ENCODE results near the gene TMEM151A.
A peak's percentile ranks its signal among the peaks of the same experiment; 100 is the strongest.
"Not testable (repeated sequence)": the region's sequence is repeated elsewhere in the genome, so short reads cannot be mapped to it uniquely, and the experiment has no call there.

TMEM151A gene

GRCh38 chr11:66313321-66314185 lies 21.9 kb downstream of the TMEM151A start:
- in situ Hi-C loops (cut with MboI; ENCODE audit: low sequenced_read_pairs): no loop called here
- Histone ChIP-seq H3K4me3 (peak overlapping the region; percentile 7), H3K9me3 (no peaks in the 10 kb centered on the region), H3K27me3 (ENCODE audit: low read depth) (no peaks in the 10 kb centered on the region), H3K4me1 (peaks cover 8% of the 10 kb centered on the region), H3K36me3 (replicated peaks) (no peaks in the 10 kb centered on the region)
- DNase-seq (ENCODE audit: low spot score in 2 of 2): no peak

GRCh38 chr11:66314186-66314501 lies 22.4 kb downstream of the TMEM151A start:
- Histone ChIP-seq H3K36me3 (replicated peaks) (no peaks in the 10 kb centered on the region), H3K27me3 (ENCODE audit: low read depth) (no peaks in the 10 kb centered on the region), H3K4me3 (no peak overlapping the region), H3K4me1 (peaks cover 8% of the 10 kb centered on the region), H3K9me3 (no peaks in the 10 kb centered on the region; the same call in 1 of the 2 replicates)
- DNase-seq (ENCODE audit: low spot score in 2 of 2): no peak
- in situ Hi-C loops (cut with MboI; ENCODE audit: low sequenced_read_pairs): no loop called here

- Histone ChIP-seq H3K4me3 (no peak overlapping the region), H3K36me3 (replicated peaks) (no peaks in the 10 kb centered on the region), H3K4me1 (peaks cover 8% of the 10 kb centered on the region), H3K9me3 (no peaks in the 10 kb centered on the region; the same call in 1 of the 2 replicates), H3K27me3 (ENCODE audit: low read depth) (no peaks in the 10 kb centered on the region)
- in situ Hi-C loops (cut with MboI; ENCODE audit: low sequenced_read_pairs): no loop called here
- no peak for DNase-seq (ENCODE audit: low spot score in 2 of 2)
Measured at GRCh38 chr11:66314561-66315497, 23.1 kb downstream of the TMEM151A start.

- DNase-seq (ENCODE audit: low spot score in 2 of 2): no peak
- Histone ChIP-seq H3K27me3 (ENCODE audit: low read depth) (no peaks in the 10 kb centered on the region), H3K4me1 (peaks cover 8% of the 10 kb centered on the region), H3K9me3 (no peaks in the 10 kb centered on the region; the same call in 1 of the 2 replicates), H3K36me3 (replicated peaks) (no peaks in the 10 kb centered on the region), H3K4me3 (no peak overlapping the region)
- in situ Hi-C loops (cut with MboI; ENCODE audit: low sequenced_read_pairs): no loop called here
Measured at GRCh38 chr11:66315498-66315885, 23.8 kb downstream of the TMEM151A start.

GRCh38 chr11:66315921-66316811 lies 24.5 kb downstream of the TMEM151A start:
- Histone ChIP-seq H3K4me3 (no peak overlapping the region), H3K36me3 (replicated peaks) (no peaks in the 10 kb centered on the region), H3K4me1 (peaks cover 8% of the 10 kb centered on the region), H3K27me3 (ENCODE audit: low read depth) (no peaks in the 10 kb centered on the region), H3K9me3 (no peaks in the 10 kb centered on the region; the same call in 1 of the 2 replicates)
- in situ Hi-C loops (cut with MboI; ENCODE audit: low sequenced_read_pairs): no loop called here
- no peak for DNase-seq (ENCODE audit: low spot score in 2 of 2)

GRCh38 chr11:66316849-66317251 lies 25.2 kb downstream of the TMEM151A start, which contains the start of gene CD248:
Gene CD248 (minus strand): TSS chr11:66317044. CDS start chr11:66317027, 17 bp downstream.
- H3K4me1 ChIP-seq: peaks cover 4% of the 10 kb centered on the region
- in situ Hi-C loops (cut with MboI; ENCODE audit: low sequenced_read_pairs): no loop called here

GRCh38 chr11:66317322-66317722 lies 25.6 kb downstream of the TMEM151A start:
- Histone ChIP-seq H3K9me3 (no peaks in the 10 kb centered on the region; the same call in 1 of the 2 replicates), H3K4me1 (peaks cover 4% of the 10 kb centered on the region), H3K36me3 (replicated peaks) (no peaks in the 10 kb centered on the region), H3K4me3 (no peak overlapping the region), H3K27me3 (ENCODE audit: low read depth) (no peaks in the 10 kb centered on the region)
- in situ Hi-C loops (cut with MboI; ENCODE audit: low sequenced_read_pairs): no loop called here
- no peak for DNase-seq (ENCODE audit: low spot score in 2 of 2)

More at GRCh38 chr11:66316849-66317251, 25.2 kb downstream of the TMEM151A start, which contains the start of gene CD248:
- Histone ChIP-seq H3K36me3 (replicated peaks) (no peaks in the 10 kb centered on the region), H3K9me3 (no peaks in the 10 kb centered on the region; the same call in 1 of the 2 replicates), H3K4me3 (no peak within 1 kb of the TSS), H3K27me3 (ENCODE audit: low read depth) (no peaks in the 10 kb centered on the region)
- no peak for DNase-seq (ENCODE audit: low spot score in 2 of 2)

- in situ Hi-C loops (cut with MboI; ENCODE audit: low sequenced_read_pairs): no loop called here
Measured at GRCh38 chr11:66317723-66318599, 26.3 kb downstream of the TMEM151A start.

GRCh38 chr11:66318600-66318970 lies 26.9 kb downstream of the TMEM151A start:
- H3K36me3 ChIP-seq (replicated peaks): no peaks in the 10 kb centered on the region
- in situ Hi-C loops (cut with MboI; ENCODE audit: low sequenced_read_pairs): no loop called here
- no peaks in the 10 kb centered on the region for H3K27me3 ChIP-seq (ENCODE audit: low read depth)
- H3K4me1 ChIP-seq: no peaks in the 10 kb centered on the region
- no peak for DNase-seq (ENCODE audit: low spot score in 2 of 2)
- no peak overlapping the region for H3K4me3 ChIP-seq
- no peaks in the 10 kb centered on the region; the same call in 1 of the 2 replicates for H3K9me3 ChIP-seq

More at GRCh38 chr11:66317723-66318599, 26.3 kb downstream of the TMEM151A start:
- no peaks in the 10 kb centered on the region; the same call in 1 of the 2 replicates for H3K9me3 ChIP-seq
- no peak overlapping the region for H3K4me3 ChIP-seq
- no peaks in the 10 kb centered on the region for H3K27me3 ChIP-seq (ENCODE audit: low read depth)
- DNase-seq (ENCODE audit: low spot score in 2 of 2): no peak
- peaks cover 4% of the 10 kb centered on the region for H3K4me1 ChIP-seq
- no peaks in the 10 kb centered on the region for H3K36me3 ChIP-seq (replicated peaks)

- in situ Hi-C loops (cut with MboI; ENCODE audit: low sequenced_read_pairs); H3K36me3 ChIP-seq (replicated peaks); H3K9me3 ChIP-seq; H3K27me3 ChIP-seq (ENCODE audit: low read depth); H3K4me1 ChIP-seq; DNase-seq (ENCODE audit: low spot score in 2 of 2); H3K4me3 ChIP-seq: not testable (repeated sequence)
Measured at GRCh38 chr11:66320289-66320688, 28.6 kb downstream of the TMEM151A start.

GRCh38 chr11:66320748-66321147 lies 29.1 kb downstream of the TMEM151A start:
- H3K27me3 ChIP-seq (ENCODE audit: low read depth); H3K4me3 ChIP-seq; H3K36me3 ChIP-seq (replicated peaks); H3K4me1 ChIP-seq; in situ Hi-C loops (cut with MboI; ENCODE audit: low sequenced_read_pairs); DNase-seq (ENCODE audit: low spot score in 2 of 2); H3K9me3 ChIP-seq: not testable (repeated sequence)

- Histone ChIP-seq H3K27me3 (ENCODE audit: low read depth) (no peaks in the 10 kb centered on the region), H3K36me3 (replicated peaks) (no peaks in the 10 kb centered on the region), H3K4me3 (no peak overlapping the region), H3K9me3 (no peaks in the 10 kb centered on the region; the same call in 1 of the 2 replicates), H3K4me1 (no peaks in the 10 kb centered on the region)
- no peak for DNase-seq (ENCODE audit: low spot score in 2 of 2)
- in situ Hi-C loops (cut with MboI; ENCODE audit: low sequenced_read_pairs): no loop called here
Measured at GRCh38 chr11:66321606-66322005, 29.9 kb downstream of the TMEM151A start.
